NCI-H526 (cell line): ENCODE data around the gene DHRS3.
A peak's percentile ranks its signal among the peaks of the same experiment; 100 is the strongest.

Source experiments
- DNase-seq, 2 experiments: peaks; one replicate each; lab custom pipeline; 2025; lab: John Stamatoyannopoulos, UW

Gene DHRS3

DNA sequence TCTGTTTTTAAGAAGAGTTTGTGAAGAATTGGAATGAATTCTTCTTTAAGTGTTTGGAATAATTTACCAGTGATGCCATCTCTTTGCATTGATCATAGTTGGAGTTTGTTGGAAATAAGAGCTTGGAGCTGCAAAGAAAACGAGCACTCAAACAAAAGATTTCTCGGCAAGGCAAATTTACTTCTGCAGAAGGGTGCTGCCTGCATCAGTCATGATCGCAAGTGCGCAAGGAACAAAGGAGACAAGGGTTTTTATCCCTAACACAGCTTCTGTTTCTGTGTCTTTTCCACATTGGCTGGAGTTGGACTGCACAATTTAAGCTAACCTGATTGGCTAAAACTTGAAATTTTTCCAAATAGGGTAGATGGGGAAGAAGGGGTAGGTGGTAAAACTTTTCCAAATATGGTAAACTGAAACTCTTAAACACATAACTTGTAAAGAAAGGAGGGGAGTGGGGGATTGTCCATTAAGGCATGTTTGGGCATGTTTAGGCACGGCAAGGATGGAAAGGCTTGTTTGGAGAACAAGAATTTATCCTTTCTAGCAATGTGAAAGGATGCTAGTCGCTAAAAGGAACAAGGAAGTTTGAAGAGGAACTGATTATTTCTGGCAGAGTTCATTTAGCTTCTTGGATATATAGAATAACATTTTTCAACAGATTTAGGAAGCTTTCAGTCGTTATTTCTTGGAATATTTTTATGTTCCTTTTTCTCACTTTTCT is 22.4 kb upstream of the DHRS3 start:
- DNase-seq = no peak

DNA sequence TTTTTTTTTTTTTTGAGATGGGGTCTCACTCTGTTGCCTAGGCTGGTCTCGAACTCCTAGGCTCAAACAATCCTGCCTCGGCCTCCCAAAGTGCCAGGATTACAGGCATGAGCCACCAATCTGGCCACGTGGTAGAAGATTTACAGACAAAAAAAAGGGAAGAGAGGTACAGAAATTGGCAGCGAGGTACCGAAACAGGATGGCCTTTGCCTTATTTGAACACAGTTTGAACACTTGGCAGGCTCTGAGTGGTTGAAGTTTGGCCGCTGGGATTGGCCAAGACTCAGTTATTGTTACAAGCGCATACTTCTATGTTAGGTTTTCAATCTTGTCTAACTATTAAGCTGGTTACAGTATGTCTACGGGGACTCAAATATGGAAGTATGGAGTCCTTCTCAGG is 19.7 kb upstream of the DHRS3 start:
- no peak for DNase-seq

DNA sequence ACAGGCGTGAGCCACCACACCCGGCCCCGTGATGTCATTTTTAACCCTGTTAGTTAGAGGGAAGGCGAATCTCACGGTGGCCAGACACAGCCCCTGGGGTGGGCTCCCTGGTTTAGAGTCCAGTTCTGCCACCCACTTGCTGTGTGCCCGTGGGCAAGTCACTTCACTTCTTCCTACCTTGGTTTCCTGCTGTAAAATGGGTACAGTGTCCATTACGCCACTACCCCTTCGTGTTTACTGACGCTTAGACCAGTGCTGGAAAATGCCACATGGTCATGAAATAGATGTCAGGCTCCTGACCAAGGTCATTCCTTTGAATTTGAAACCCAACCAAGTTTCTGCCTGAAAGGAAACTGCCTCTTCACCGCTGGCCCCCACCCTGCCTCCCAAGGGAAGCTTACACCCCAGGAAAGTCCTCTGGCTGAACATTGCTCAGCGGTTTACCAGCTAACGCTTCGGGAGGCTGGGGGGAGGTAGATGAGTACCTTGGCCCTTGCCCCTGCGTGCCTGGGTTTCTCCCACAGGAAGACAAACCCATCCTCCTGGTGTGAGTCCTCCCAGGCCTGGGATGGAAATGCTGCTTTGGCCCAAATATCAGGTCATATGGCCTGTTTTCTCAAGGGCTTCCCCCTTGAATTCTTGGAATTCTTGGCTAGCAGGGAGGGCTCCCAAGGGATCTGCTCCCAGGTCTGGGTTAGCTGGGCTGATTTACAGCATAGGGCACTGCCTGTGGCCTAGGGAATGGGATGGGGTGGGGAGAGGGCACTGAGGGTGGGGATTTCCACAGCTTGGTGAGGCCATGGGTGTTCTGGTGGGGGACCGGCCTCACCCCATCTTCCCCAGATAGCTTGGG is 18.3 kb upstream of the DHRS3 start:
- DNase-seq = no peak

DNA sequence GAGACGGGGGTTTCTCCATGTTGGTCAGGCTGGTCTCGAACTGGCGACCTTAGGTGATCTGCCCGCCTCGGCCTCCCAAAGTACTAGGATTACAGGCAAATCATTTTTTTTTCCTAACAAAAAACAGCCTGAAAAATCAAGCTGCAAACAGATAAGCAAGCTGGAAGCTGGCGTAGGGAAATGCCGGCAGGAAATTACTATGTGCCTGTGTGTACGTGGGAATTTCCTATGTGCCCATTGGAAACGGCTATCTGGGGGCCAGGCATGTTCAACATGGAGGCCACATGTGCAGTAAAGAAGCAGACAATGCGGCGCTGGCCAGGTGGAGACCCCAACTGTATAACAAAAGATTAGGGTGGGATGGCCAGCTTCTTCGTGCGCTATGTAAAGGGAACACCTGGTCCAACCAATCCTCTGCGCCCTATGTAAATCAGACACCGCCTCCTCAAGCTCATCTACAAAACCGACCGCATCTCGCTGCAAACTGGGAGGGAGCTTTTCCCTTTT is 16.7 kb upstream of the DHRS3 start:
- DNase-seq = no peak

DNA sequence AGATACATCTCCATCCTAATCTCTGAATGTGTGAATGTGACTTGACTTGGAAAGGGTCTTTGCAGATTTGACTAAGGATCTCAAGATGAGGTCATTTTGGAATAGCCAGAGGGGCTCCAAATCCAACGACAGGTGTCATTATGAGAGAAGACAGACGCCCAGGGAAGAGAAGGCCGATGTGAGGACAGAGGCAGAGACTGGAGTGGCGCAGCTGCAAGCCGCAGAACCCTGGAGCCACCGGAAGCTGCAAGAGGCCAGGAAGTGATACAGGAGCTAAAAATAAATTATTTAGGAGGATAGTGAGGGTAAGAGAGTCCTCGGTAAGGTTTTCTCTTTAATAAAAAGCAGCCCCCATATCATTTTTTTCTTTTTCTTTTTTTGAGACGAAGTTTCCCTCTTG is 16.1 kb upstream of the DHRS3 start:
- no peak for DNase-seq

DNA sequence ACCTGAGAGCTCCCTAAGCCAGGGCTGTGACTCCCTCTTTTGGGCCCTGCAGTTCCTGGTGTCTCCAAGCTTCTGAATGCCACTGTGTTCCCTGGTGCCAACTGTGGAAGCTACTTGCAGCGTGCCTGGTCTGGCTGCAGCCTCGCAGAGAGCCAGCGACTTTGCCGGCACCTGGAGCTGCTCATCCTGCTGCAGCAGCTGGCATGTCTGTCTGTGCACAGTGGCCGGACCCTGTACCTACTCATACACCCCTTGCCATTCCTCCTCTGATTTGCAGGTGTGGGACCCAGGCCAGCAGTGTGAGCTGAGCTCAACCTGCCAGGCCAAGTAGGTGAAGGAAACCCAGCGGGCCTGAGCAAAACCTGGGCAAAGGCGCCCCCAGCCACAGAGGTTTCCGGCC is 13.6 kb upstream of the DHRS3 start:
- DNase-seq = no peak

DNA sequence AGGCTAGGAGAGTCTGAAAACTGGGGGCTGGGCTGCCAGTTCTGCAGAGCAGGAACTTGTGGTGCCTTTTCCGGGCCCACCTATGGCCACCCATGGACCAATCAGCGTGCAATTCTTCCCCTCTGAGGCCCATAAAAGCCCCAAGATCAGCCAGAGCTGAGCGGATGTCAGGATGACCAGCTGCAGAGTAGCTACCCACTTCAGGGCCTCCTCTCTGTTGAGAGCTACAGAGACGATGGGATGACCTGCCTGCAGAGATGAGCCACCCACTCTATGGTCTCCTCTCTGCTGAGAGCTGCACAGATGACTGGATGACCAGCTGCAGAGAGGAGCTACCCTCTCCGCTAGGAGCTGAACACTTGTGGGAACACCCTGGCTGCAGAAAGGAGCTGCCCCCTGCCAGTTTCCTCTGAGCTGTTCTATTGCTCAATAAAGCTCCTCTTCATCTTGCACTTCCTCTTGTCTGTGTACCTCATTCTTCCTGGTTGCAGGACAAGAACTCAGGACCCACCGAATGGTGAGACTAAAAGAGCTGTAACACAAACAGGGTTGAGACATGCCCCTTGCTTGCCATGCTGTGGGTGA is 13.0 kb upstream of the DHRS3 start:
- no peak for DNase-seq

DNA sequence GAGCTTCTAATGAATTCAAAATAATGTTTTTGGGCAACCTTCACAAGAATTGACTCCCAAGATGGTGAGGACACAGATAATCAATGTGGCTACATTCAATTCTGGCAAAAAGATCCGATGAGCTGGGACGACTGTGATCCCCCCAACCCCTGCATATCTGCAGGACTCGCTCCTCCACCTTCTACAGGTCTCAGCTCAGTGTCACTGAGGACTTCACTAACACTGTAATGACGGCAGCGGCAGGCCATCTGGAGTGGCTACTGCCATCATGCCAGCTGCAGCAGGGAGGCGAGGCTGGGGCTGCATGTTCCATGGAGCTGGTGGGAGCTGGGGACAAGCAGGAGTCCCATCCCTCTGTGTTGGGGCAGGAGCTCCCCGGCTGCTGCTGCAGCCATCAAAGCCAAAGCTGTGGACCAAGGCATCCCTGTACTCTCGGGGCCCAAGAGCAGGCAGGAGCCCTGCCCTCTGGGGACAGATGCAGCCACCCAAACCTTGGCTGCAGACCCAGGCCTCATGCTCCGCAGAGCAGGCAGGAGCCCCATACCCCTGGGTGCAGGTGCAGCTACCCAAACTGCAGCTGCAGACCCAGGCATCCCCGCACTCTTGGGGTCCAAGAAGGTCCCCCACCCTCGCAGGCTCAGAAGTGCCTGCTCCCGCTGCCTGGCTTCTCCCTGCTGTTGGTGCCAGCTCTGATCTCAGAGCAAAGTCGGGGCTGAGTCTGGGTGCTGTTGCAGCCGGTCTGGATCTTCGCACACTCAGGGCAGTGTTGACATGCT is 12.2 kb upstream of the DHRS3 start:
- peak in 1 of 2 experiments; percentile 44 for DNase-seq

DNA sequence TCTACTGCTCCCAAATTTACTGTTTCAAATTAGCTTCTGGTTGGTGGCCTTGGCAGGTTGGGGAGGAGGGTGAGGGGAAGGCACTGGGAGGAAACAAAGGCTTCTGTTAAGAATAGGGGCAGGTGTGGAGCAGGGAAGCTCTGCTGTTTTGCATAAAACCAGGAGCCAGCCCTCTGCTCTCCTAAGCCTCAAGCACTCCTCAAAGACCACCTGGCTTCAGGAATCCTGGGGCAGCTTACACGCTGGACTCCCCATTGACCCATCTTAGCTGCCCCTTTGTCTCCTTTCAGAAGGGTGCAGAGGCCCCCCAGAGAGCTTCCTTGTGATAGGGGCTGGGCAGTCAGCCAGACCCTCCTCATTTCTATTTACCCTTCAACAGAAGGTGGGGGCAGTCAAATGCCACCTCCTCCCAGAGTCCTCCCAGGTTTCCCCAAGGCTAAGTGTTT is 11.5 kb upstream of the DHRS3 start:
- DNase-seq = peak; percentile 96 to 98

DNA sequence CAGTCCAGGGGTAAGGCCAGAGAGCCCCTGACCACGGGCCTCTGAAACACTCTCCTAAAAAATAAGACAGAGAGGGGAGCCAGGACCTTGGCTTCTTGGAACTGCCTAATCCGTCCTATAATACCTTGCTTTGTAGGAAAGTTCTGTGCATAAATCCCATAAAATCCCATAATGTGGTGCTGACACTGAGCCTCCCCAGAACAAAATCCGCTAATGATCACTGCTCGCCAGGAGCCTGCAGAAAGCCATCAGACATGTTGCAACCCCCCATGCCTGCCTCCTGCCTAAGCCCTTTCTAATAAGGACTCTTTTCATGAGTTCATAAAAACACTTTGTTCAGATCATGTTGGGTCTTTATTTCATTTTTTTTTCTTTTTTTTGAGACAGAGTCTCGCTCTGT is 9.3 kb upstream of the DHRS3 start:
- no peak for DNase-seq

DNA sequence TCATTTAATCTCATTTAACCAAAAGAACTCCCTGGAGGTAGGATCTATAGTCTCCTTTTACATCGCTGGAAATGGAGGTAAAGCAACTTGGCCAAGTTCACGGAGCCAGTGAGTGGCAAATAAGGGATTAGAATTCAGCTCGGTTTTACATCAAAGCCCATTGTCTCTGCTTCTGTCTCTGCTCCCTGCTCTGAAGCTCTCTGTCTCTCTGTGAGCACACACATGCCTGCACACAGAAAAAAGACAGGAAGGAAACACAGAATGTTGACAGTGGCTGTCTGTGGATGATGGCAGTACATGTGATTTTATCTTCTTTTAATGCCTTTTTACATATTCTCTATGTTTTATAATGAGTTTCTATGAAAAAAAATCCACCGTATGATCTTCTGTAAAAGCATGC is 8.9 kb upstream of the DHRS3 start:
- no peak for DNase-seq

DNA sequence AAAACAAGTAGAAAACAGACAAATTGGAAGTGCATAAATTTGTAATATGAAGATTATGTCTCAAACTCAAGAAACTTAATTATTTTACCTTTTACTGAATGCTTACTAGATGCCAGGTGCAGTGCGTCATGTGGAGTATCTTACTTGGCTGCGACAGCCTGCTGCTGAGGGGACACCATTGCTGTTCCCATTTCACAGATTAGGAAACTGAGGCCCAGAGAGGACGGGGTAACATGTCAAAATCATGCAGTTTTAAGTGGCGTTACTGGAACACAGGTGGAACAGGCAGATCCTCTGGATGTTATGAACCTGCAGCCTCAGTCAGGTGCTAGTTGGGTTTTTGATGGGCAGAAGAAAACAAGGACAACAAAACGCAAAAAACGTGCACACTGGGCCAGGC is 7.3 kb upstream of the DHRS3 start:
- DNase-seq = no peak

DNA sequence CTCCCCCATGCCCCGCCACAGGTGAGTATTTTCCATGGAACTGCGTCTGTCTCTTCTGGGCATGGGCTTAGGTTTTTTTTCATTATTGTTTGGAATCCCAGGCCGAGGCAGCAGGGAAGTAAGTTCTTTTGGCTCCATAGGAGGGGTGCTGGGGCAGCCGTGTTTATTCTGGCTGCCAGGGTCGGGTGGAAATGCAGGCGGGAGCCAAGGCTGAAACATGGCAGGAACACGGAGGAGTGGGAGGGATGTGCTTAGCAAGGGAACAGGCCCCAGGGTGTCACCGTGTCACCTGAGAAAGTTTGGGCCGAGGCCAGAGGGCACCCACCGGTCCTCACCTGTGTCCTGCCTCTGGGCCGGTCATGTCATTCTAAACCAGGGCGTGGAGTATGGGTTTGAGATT is 4.5 kb upstream of the DHRS3 start:
- no peak for DNase-seq

DNA sequence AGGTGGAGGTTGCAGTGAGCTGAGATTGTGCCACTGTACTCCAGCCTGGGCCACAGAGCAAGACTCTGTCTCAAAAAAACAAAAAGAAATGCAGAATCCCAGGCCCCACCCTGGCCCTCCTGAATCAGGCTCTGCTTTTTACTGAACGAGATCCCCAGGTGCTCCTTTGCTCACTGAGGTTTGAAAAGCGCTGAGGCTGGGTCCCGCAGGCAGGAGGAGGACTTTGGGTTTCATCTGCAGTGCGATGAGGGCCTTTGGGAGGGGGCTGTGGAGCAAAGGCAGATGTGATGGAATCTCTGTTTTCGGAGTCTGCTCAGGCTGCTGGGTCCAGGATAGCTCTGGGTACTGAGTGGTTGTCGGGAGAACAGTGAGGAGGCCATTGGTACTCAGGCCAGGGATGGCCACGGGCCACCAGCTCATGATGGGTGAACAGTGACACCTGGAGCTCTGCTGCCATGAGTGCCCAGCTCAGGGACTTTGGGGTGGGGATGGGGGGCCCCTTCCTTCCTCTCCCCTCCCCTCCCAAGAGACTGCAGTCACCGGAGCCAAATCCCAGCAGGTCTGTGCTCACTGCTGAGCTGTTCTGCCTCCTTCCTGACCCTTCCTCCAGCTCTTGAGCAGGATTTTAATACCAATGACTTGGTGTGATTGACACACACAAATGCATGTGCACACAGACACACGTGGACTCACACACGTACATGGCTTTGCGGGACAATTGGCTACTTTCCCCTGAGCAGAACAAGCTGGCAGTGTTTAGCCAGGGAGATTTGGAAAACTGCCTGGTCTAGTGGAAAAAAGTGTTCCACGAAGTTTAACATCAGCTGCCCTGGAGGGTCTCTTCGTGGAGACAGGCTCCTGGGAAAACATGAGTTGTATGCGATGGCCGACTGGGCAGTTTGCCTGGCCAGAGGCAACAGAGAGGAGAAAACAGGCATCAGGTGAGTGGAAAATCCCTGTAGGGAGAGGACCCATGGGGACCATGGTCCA is 3.6 kb upstream of the DHRS3 start:
- no peak for DNase-seq

DNA sequence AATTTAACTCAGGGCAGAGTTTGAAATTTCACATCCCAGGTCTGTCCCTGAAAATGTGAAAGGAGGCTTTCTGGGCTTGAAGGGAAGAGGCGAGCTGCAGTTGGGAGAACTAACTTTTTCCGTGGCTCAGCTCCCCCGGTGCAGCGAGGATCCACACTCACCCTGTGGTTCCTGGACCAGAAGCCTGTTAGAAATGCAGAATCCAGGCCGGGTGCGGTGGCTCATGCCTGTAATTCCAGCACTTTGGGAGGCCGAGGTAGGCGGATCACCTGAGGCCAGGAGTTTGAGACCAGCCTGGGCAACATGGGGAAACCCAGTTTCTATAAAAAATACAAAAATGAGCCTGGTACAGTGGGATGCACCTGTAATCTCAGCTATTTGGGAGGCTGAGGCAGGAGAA is 2.9 kb upstream of the DHRS3 start:
- no peak for DNase-seq

DNA sequence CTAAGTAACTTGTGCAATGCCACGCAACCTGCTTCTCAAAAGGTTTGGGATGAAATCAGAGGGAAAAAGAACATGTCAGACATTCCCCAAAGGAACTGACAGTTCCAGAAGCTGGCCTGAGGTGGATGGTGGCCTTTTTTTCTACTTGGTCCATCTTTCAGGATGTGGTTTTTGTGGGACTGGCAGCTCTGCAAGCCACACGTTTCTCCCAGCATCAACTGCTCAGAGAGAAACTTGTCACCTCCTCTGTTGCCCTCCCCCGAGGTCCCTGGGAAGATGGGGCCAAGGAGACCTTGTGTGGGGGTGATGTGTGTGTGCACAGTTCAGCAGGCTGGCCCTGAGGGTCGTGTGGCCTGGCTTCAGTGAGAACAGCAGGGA is 2.5 kb upstream of the DHRS3 start:
- no peak for DNase-seq

DNA sequence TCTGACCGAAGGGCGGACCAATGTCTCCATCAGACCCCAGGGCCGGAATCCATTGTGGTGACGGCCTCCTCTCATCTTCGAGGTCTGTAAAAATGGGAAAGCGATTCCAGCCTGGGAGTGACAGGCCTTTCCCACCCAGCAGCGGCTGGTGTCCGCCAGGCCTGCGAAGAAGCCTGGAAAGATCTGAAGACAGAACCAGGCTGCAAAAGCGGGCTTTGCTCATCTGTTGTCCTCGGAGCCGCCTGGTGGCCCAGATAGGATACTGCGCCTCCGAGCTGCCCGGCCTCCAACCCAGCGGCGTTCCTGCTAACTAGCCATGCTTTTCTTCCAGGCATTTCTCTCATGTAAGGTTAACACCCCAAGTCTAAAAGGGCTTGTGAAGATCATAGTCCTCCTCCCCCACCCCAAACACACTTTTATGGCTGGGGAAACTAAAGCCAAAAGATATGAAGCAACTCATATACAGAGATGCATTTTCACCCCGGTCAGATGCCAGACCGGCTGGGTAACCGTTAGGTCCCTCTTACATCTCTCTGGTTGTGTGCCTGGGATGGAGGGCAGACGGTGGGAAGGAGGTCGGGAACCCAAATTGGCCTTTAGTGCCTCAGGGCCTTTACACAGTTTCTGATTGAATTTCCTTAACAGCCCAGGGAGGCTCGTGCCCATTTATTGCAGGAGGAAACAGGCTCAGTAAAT is 1.9 kb upstream of the DHRS3 start:
- DNase-seq = peak; percentile 32 to 85

DNA sequence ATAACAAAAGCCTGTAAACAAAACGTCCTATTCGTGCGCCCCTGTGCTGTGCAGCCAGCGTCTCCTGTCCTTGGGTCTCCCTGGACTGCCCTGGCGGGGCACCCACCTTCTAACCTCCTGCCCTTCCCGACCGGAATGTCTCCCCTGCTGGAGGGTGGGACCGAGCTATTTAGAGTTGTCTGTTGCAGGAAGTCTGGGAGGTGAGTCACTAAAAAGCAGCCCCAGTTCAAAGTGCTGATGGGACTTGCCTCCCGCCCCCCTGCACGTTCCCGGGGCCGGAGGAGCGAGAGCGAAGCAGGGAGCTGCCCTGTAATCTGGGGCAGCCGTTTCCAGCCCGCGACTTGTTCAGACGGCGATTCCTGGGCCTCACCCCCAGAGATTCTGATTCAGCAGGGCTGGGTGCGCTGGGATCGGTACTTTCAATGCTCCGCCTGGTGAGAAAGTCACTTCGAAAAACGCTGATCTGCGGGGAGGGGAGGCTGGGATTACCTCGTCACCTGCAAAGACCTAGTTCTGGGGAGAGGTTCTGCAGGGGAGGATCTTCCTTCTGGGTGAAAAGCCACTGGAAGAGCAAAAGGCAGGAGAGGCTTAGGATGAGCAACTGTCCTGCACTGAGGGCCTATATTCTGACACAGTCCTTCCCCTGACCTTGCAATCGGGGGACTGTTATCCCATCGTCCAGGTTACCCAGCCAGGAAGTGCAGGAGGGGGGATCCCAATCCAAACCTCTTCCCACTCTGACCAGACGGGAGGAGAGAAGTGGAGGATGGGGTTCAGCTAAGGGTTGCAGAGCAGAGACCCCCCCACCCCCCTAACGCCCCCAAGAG is 1.2 kb upstream of the DHRS3 start:
- DNase-seq = peak in 1 of 2 experiments; percentile 38

DNA sequence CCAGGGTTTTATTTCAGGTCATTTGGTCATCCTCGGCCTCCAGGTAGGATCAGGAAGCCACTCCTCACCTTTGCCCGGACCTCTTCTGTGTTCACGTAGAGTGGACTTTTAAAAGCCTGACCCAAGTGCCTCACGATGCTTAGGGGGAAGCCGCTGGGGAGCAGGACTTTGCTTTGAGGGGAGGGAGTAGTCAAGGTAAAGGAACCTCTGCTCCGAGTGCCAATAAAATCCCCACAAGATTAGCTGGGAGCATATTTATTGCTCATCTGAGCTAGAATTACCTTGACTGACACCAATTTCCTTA is 603 bp upstream of the DHRS3 start:
- peak in 1 of 2 experiments; percentile 38 for DNase-seq

DNA sequence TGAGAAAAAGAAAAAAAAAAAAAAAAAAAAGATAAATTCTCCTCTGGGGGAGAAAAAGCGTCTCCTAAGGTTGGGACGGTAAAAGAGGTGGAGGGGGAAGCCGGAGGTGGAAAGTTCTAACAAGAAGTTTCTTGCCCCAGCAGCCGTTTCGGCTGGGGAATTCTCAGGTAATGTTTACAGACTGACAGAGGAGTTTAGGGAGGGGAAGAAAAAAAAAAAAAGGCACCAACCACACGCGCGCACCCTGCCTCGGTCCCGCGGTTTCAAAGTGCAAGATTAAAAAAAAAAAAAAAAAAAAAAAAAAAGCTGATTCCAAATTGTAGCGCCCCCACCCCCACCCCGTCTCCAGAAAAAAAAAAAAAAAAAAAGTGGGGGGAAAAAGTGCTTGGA is 504 bp downstream of the DHRS3 start:
- DNase-seq = peak in 1 of 2 experiments; percentile 29
